Upper lobe of left lung (tissue), 6 donors: ENCODE results near the gene FABP6. TPM values are rescaled to one million over a fixed set of nuclear protein-coding genes. Genes with fewer than 3 reads are reported as not detected.
A peak's percentile ranks its signal among the peaks of the same experiment; 100 is the strongest.

Experiments
- ATAC-seq, 2 donors: fragments of 200-7000 bp; cut with Tn5 transposase; one replicate each; pipeline ENCODE4 v1.9.1; 2022; ENCODE audit warnings: mild to moderate bottlenecking in 2 of 2, moderate library complexity in 2 of 2; ENCODE audit not compliant: low FRiP score in 2 of 2
- DNase-seq, 2 donors: peaks; one replicate each; pipeline ENCODE4 v3.0.0-alpha.2; 2019 to 2020
- H3K27ac ChIP-seq, 4 donors: fragments of 200-600 bp; sonication (generic); one replicate each; pipeline ENCODE4 v1.5.1; 2016 to 2019
- H3K27me3 ChIP-seq, 4 donors: fragments of 200-600 bp; sonication (generic); one replicate each; pipeline ENCODE4 v1.5.1; 2017 to 2019
- H3K36me3 ChIP-seq, 4 donors: fragments of 200-600 bp; sonication (generic); one replicate each; pipeline ENCODE4 v1.5.1; 2016 to 2019
- H3K4me1 ChIP-seq, 4 donors: fragments of 200-600 bp; sonication (generic); one replicate each; pipeline ENCODE4 v1.5.1; 2018 to 2019
- H3K4me3 ChIP-seq, 4 donors: fragments of 200-600 bp; sonication (generic); one replicate each; pipeline ENCODE4 v1.5.1; 2017 to 2019; ENCODE audit warnings: mild to moderate bottlenecking in 2 of 4, moderate library complexity in 1 of 4
- H3K9me3 ChIP-seq, 4 donors: fragments of 200-600 bp; sonication (generic); one replicate each; pipeline ENCODE4 v1.5.1; 2018 to 2019
- EP300 ChIP-seq, 4 donors: sonication (generic); formaldehyde crosslinking; IDR thresholded peaks; one replicate each; pipeline ENCODE4 v1.5.1; 2017; ENCODE audit warnings: antibody characterized with exemption in 4 of 4, control low read depth in 2 of 4
- POLR2A ChIP-seq, 4 donors: fragments of 450-650 bp; IDR thresholded peaks; one replicate each; pipeline ENCODE4 v1.5.1; 2016 to 2017; ENCODE audit warnings: antibody characterized with exemption in 4 of 4, mild to moderate bottlenecking in 2 of 4
- POLR2AphosphoS5 ChIP-seq, 2 donors: sonication (generic); formaldehyde crosslinking; IDR thresholded peaks; one replicate each; pipeline ENCODE4 v1.5.1; 2017; ENCODE audit warnings: antibody characterized with exemption in 2 of 2
- WGBS, 2 donors: methylation state at CpG; one replicate each; pipeline ENCODE4 v1.1.5; 2017 to 2018; 5-methylcytosine and 5-hydroxymethylcytosine counted together
- total RNA-seq, 6 donors: library from RNA; depleted of rRNA in 4 of 6; stranded (reverse); fragments of >200 nt in 4 of 6; gene quantifications; one replicate each; pipeline versions ENCODE4 v1.1.0 to v1.2.1, GENCODE V29; 2016 to 2021
- TF ChIP-seq, protein P1 (sequence below), 6 experiments: fragments of 450-650 bp in 4 of 6; fragments of 200-600 bp in 2 of 6; sonication (generic) in 2 of 6; IDR thresholded peaks; one replicate each; pipeline ENCODE4 v1.5.1; 2016 to 2019; ENCODE audit warnings: antibody characterized with exemption in 6 of 6
- donor health status: DM: no; HTN: no; CAD: no; lungs with moderate emphysema.
- donor health status: DM: no; HTN: yes; CAD: no; lungs with severe emphysema.

Gene FABP6
- total RNA-seq, 6 donors from 2014 or later = 4.4 to 14.4 (median 9.1) TPM; not detected in 2

DNA sequence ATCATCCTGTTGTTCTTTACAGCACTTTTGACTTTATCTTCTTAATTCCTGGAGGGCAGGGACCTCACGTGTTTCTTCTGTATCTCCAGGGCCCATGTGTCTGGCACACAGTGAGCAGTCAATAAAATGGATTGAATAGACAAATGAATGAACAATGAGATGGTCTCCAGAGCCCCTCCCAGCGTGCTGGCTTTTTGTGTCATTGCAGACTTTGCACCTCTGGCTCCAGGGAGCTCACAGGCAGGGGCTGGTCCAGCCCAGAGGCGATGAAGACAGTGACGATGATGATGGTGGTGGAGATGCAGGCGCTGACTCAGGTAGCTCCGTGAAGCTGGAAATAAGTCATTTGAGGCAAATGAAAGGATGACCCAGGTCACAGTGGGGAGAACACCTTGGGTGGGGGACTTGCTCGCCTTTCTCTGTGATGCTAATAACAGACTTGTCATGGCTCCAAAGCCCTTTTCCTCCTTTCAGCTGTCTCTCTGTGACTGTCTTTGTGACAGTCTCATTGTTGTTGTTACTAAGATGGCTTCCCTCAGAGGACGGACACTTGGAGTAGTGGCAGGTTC is 30.4 kb upstream of the FABP6 start:
- WGBS, 2 donors = 47 to 50% methylated on average over 7 to 8 of the region's 8 CpGs
- DNase-seq (no peak), ATAC-seq (no peak)

DNA sequence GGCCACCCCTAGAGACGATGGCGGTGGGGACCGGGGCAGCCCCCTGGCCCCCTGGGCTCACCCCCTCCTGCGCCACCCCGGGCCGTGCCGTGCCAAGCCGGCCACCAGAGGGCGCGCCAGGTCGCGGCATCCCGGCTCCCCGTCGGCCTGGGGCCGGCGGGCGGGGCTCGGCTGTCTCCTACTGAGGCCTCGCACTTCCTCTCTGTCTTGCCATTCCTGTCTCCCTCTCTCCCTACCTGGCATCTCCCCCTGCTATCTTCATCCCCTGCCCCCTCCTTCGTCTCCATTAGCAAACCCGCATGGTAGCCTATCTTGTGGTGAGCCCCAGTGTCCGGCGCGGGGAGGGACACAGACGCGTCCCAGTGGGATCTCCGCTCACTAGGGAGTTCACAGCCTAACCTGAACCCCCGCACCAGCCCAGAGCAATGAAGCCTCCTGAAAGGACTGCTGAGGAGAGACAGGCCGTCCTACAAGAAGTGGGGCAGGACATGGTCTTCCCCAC is 29.8 kb upstream of the FABP6 start:
- Histone ChIP-seq H3K27me3 (no peaks in the 10 kb centered on the region), H3K36me3 (no peaks in the 10 kb centered on the region), H3K4me1 (peaks cover 7 to 19% (median 13%) of the 10 kb centered on the region in 4 donors), H3K9me3 (no peaks in the 10 kb centered on the region), H3K27ac (peak overlapping the region in 2 of 4 donors; percentile 23 to 44), H3K4me3 (peak overlapping the region in 3 of 4 donors; percentile 33 to 51 (median 51))
- WGBS, 2 donors = 3 to 4% methylated on average over 19 to 30 of the region's 30 CpGs
- ATAC-seq (peak; percentile 89 to 98), DNase-seq (peak; percentile 81 to 96)
- TF ChIP-seq POLR2A (IDR thresholded peaks at IDR 0.05) (no peak), EP300 (IDR thresholded peaks at IDR 0.05) (no peak), POLR2AphosphoS5 (IDR thresholded peaks at IDR 0.05) (no peak)
- TF ChIP-seq, protein P1, sequence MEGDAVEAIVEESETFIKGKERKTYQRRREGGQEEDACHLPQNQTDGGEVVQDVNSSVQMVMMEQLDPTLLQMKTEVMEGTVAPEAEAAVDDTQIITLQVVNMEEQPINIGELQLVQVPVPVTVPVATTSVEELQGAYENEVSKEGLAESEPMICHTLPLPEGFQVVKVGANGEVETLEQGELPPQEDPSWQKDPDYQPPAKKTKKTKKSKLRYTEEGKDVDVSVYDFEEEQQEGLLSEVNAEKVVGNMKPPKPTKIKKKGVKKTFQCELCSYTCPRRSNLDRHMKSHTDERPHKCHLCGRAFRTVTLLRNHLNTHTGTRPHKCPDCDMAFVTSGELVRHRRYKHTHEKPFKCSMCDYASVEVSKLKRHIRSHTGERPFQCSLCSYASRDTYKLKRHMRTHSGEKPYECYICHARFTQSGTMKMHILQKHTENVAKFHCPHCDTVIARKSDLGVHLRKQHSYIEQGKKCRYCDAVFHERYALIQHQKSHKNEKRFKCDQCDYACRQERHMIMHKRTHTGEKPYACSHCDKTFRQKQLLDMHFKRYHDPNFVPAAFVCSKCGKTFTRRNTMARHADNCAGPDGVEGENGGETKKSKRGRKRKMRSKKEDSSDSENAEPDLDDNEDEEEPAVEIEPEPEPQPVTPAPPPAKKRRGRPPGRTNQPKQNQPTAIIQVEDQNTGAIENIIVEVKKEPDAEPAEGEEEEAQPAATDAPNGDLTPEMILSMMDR (IDR thresholded peaks at IDR 0.05) = peak; percentile 89 to 97 (median 96)

More for the DNA sequence above, 30.4 kb upstream of the FABP6 start:
- Histone ChIP-seq H3K4me1 (peaks cover 7 to 19% (median 13%) of the 10 kb centered on the region in 4 donors), H3K4me3 (peak overlapping the region in 3 of 4 donors; percentile 33 to 51 (median 51)), H3K27ac (no peak overlapping the region), H3K27me3 (no peaks in the 10 kb centered on the region), H3K36me3 (no peaks in the 10 kb centered on the region), H3K9me3 (no peaks in the 10 kb centered on the region)
- TF ChIP-seq, protein P1 (IDR thresholded peaks at IDR 0.05) = no peak
- TF ChIP-seq POLR2A (IDR thresholded peaks at IDR 0.05) (no peak), POLR2AphosphoS5 (IDR thresholded peaks at IDR 0.05) (no peak), EP300 (IDR thresholded peaks at IDR 0.05) (no peak)

DNA sequence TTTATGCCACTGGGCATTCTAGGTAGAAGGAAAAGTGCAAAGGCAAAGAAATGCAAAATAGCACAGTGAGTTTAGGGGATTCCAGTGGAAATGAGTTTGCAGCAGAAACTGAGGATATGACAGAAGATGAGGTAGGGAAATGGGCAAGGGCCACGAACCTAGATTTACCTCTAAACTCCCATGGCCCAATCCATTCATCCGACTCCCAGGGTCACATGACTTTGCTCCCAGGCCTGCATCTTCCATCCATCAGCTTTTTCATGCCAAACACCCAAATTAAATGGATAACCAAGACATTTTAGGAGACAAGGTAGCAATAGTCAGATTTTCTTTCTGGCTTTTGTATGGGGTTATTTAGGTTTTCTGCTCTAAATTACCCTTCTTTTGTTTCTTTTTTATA is 22.2 kb upstream of the FABP6 start:
- TF ChIP-seq, protein P1 (IDR thresholded peaks at IDR 0.05) = no peak
- TF ChIP-seq POLR2AphosphoS5 (IDR thresholded peaks at IDR 0.05) (no peak), POLR2A (IDR thresholded peaks at IDR 0.05) (no peak)
- DNase-seq (no peak), ATAC-seq (no peak)
- H3K27ac ChIP-seq = no peak overlapping the region
- no peak overlapping the region for H3K4me3 ChIP-seq
- no peaks in the 10 kb centered on the region for H3K9me3 ChIP-seq
- no peaks in the 10 kb centered on the region for H3K4me1 ChIP-seq
- WGBS, 2 donors = 72 to 90% methylated on average over 2 of the region's 2 CpGs
- H3K36me3 ChIP-seq = no peaks in the 10 kb centered on the region
- H3K27me3 ChIP-seq = no peaks in the 10 kb centered on the region

DNA sequence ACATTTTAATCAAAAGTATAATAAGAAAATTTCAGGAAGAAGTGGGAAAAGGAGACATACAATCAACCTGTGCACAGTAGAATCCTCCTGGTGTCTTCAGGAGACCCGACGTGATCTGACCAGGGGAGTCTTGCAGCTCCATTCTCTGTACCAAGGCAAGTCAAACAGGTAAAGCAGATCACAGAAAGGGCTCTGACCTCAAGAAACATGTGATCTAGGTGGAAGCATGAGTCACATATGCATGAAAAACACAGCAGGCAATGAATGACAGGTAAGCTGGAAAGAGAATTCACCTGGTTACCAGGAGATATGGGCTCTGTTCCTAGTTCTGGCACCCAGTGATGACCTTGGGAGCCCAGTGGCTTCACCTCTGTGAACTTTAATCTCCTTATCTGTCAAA is 19.4 kb upstream of the FABP6 start:
- no peaks in the 10 kb centered on the region for H3K4me1 ChIP-seq
- ATAC-seq = no peak
- no peak for TF ChIP-seq EP300 (IDR thresholded peaks at IDR 0.05)
- H3K36me3 ChIP-seq = no peaks in the 10 kb centered on the region
- DNase-seq = no peak
- H3K9me3 ChIP-seq = no peaks in the 10 kb centered on the region
- WGBS, 2 donors = 83 to 88% methylated on average over 2 of the region's 2 CpGs
- no peak overlapping the region for H3K27ac ChIP-seq
- H3K4me3 ChIP-seq = no peak overlapping the region
- no peaks in the 10 kb centered on the region for H3K27me3 ChIP-seq

DNA sequence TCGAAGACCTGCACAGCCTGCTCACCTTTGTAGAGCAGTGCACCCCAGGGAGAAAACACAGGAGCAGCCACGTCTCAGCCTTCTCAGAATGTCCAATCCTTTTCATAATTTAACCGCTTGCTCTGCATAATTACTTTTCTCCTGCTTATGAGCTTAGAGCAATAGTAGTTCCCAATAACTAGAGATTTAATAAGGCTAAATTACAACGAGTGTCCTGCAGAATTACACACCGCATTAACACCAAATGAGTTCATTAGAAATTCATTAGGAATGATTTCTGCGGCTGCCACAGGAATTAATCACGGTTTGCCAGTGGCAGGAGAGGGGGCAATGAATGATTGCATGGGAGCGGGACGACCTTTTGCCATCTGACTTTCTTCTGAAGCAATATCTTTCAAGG is 18.7 kb upstream of the FABP6 start:
- DNase-seq (no peak), ATAC-seq (no peak)
- Histone ChIP-seq H3K27me3 (no peaks in the 10 kb centered on the region), H3K36me3 (no peaks in the 10 kb centered on the region), H3K4me3 (no peak overlapping the region), H3K9me3 (no peaks in the 10 kb centered on the region), H3K27ac (no peak overlapping the region), H3K4me1 (no peaks in the 10 kb centered on the region)
- no peak for TF ChIP-seq POLR2AphosphoS5 (IDR thresholded peaks at IDR 0.05)
- TF ChIP-seq POLR2A (IDR thresholded peaks at IDR 0.05) = no peak
- TF ChIP-seq EP300 (IDR thresholded peaks at IDR 0.05) = no peak
- TF ChIP-seq, protein P1 (IDR thresholded peaks at IDR 0.05) = no peak
- 91 to 93% methylated on average over 9 of the region's 9 CpGs for WGBS, 2 donors
